ENCODE data around the gene CD300LF.
A peak's percentile ranks its signal among the peaks of the same experiment; 100 is the strongest.

CD300LF gene

GRCh38 chr17:74745548-74746177 lies 32.9 kb upstream of the CD300LF start:
- no peak for DNase-seq (ENCODE audit: low read depth in 2 of 2)

- peak; percentile 8 to 13 for DNase-seq (ENCODE audit: low read depth in 2 of 2)
Measured at GRCh38 chr17:74744714-74745547, 32.2 kb upstream of the CD300LF start.

GRCh38 chr17:74744349-74744713 lies 31.6 kb upstream of the CD300LF start:
- no peak for DNase-seq (ENCODE audit: low read depth in 2 of 2)

- no peak for DNase-seq (ENCODE audit: low read depth in 2 of 2)
Measured at GRCh38 chr17:74743755-74744154, 31.0 kb upstream of the CD300LF start.

GRCh38 chr17:74742978-74743545 lies 30.3 kb upstream of the CD300LF start:
- no peak for DNase-seq (ENCODE audit: low read depth in 2 of 2)

- no peak for DNase-seq (ENCODE audit: low read depth in 2 of 2)
Measured at GRCh38 chr17:74742153-74742515, 29.4 kb upstream of the CD300LF start.

- DNase-seq (ENCODE audit: low read depth in 2 of 2), result no peak
Measured at GRCh38 chr17:74740641-74741387, 28.1 kb upstream of the CD300LF start.

GRCh38 chr17:74740173-74740572 lies 27.4 kb upstream of the CD300LF start:
- no peak for DNase-seq (ENCODE audit: low read depth in 2 of 2)

GRCh38 chr17:74739227-74739831 lies 26.6 kb upstream of the CD300LF start:
- DNase-seq (ENCODE audit: low read depth in 2 of 2), result no peak

GRCh38 chr17:74738051-74738996 lies 25.6 kb upstream of the CD300LF start:
- no peak for DNase-seq (ENCODE audit: low read depth in 2 of 2)

- DNase-seq (ENCODE audit: low read depth in 2 of 2), result no peak
Measured at GRCh38 chr17:74737299-74738050, 24.8 kb upstream of the CD300LF start.

- no peak for DNase-seq (ENCODE audit: low read depth in 2 of 2)
Measured at GRCh38 chr17:74736513-74737298, 24.0 kb upstream of the CD300LF start, which contains the start of gene RAB37. RAB37 (plus strand) TSS chr17:74737256; CDS start chr17:74737273, 17 bp downstream.

GRCh38 chr17:74734256-74734655 lies 21.5 kb upstream of the CD300LF start:
- DNase-seq (ENCODE audit: low read depth in 2 of 2), result no peak

GRCh38 chr17:74733365-74734122 lies 20.8 kb upstream of the CD300LF start:
- DNase-seq (ENCODE audit: low read depth in 2 of 2), result no peak

GRCh38 chr17:74732042-74732867 lies 19.5 kb upstream of the CD300LF start:
- DNase-seq (ENCODE audit: low read depth in 2 of 2), result no peak

GRCh38 chr17:74731347-74731605 lies 18.6 kb upstream of the CD300LF start:
- no peak for DNase-seq (ENCODE audit: low read depth in 2 of 2)

- no peak for DNase-seq (ENCODE audit: low read depth in 2 of 2)
Measured at GRCh38 chr17:74730491-74731346, 18.0 kb upstream of the CD300LF start.

Measured in fibroblast of skin of left quadriceps (primary cell).